Upper lobe of right lung (tissue), 1 donor: ENCODE data around the gene VPS25. TPM values are rescaled to one million over a fixed set of nuclear protein-coding genes. Genes with fewer than 3 reads are reported as not detected.

Source experiments
- ATAC-seq: fragments of 200-7000 bp; cut with Tn5 transposase; one replicate; pipeline ENCODE4 v1.9.1; 2020; ENCODE audit warnings: mild to moderate bottlenecking, moderate library complexity
- DNase-seq: peaks from one replicate; pipeline ENCODE4 v3.0.0-alpha.2; 2020
- H3K27ac ChIP-seq: fragments of 200-600 bp; one replicate; pipeline ENCODE4 v1.8.0; 2022
- H3K27me3 ChIP-seq: fragments of 200-600 bp; one replicate; pipeline ENCODE4 v1.8.0; 2022; ENCODE audit warnings: mild to moderate bottlenecking
- H3K36me3 ChIP-seq: fragments of 200-600 bp; one replicate; pipeline ENCODE4 v1.8.0; 2022
- H3K4me1 ChIP-seq: fragments of 200-600 bp; one replicate; pipeline ENCODE4 v1.8.0; 2022
- H3K4me3 ChIP-seq: fragments of 200-600 bp; one replicate; pipeline ENCODE4 v1.8.0; 2022; ENCODE audit warnings: mild to moderate bottlenecking
- H3K9me3 ChIP-seq: fragments of 200-600 bp; one replicate; pipeline ENCODE4 v1.8.0; 2022
- CTCF ChIP-seq: fragments of 200-600 bp; IDR thresholded peaks from one replicate; pipeline ENCODE4 v1.8.0; 2022; ENCODE audit warnings: antibody characterized with exemption
- intact Hi-C: fragments of 100-400 bp; cut with DNase I; formaldehyde crosslinking; loops from one replicate; pipeline ENCODE4 v1.11.0; 2022
- microRNA-seq: library from miRNA; unstranded; fragments of <30 nt; microRNA quantifications from one replicate; pipeline ENCODE4 v1.2.0, GENCODE V29; 2020; ENCODE audit warnings: borderline microRNAs expressed
- total RNA-seq: library from RNA; stranded (reverse); fragmentation: NEBNext Ultra II Directional; extraction: Animal tissue kit (Norgen Biotek cat#: 25700); gene quantifications from one replicate; pipeline ENCODE4 v1.2.1, GENCODE V29; 2021
- donor health status: DM: no; HTN: yes; CAD: no; lungs with severe emphysema.

Gene VPS25
- total RNA-seq, 1 donor from 2014 or later: 42.3 TPM

- Histone ChIP-seq H3K27me3 (no peaks in the 10 kb centered on the region), H3K9me3 (no peaks in the 10 kb centered on the region), H3K4me1 (peaks cover 5% of the 10 kb centered on the region), H3K4me3 (no peak overlapping the region), H3K27ac (no peak overlapping the region), H3K36me3 (peaks cover 88% of the 10 kb centered on the region)
- DNase-seq (no peak), ATAC-seq (no peak)
- intact Hi-C loops: loop anchor here (10.0 kb wide), 1 partner anchor 103 kb away; no protein-coding TSS in a partner anchor
- TF ChIP-seq CTCF: no peak
These were observed 44.6 kb downstream of the VPS25 start for GRCh38 chr17:42817866-42818265.

- ATAC-seq (no peak), DNase-seq (no peak)
- intact Hi-C loops: loop anchor here (10.0 kb wide), 1 partner anchor 104 kb away; no protein-coding TSS in a partner anchor
- Histone ChIP-seq H3K36me3 (peaks cover 83% of the 10 kb centered on the region), H3K9me3 (no peaks in the 10 kb centered on the region), H3K27me3 (no peaks in the 10 kb centered on the region), H3K27ac (no peak overlapping the region), H3K4me1 (peaks cover 10% of the 10 kb centered on the region), H3K4me3 (no peak overlapping the region)
- no peak for TF ChIP-seq CTCF
These were observed 45.1 kb downstream of the VPS25 start for GRCh38 chr17:42818379-42818778.

GRCh38 chr17:42819939-42820535 lies 46.8 kb downstream of the VPS25 start:
- H3K4me1 ChIP-seq: peaks cover 14% of the 10 kb centered on the region
- H3K4me3 ChIP-seq: no peak overlapping the region
- intact Hi-C loops: loop anchor here (10.0 kb wide), 1 partner anchor 105 kb away; no protein-coding TSS in a partner anchor
- ATAC-seq (peak; percentile 30), DNase-seq (peak; percentile 74)
- H3K36me3 ChIP-seq: peaks cover 68% of the 10 kb centered on the region
- no peaks in the 10 kb centered on the region for H3K27me3 ChIP-seq
- peak; percentile 70 for TF ChIP-seq CTCF
- no peaks in the 10 kb centered on the region for H3K9me3 ChIP-seq
- no peak overlapping the region for H3K27ac ChIP-seq

- intact Hi-C loops: no loop called here
- Histone ChIP-seq H3K36me3 (peaks cover 56% of the 10 kb centered on the region), H3K4me1 (peaks cover 14% of the 10 kb centered on the region), H3K9me3 (no peaks in the 10 kb centered on the region), H3K27ac (no peak overlapping the region), H3K4me3 (no peak overlapping the region), H3K27me3 (no peaks in the 10 kb centered on the region)
- DNase-seq (no peak), ATAC-seq (no peak)
- TF ChIP-seq CTCF: no peak
These were observed 47.9 kb downstream of the VPS25 start for GRCh38 chr17:42821176-42821575.

- no peaks in the 10 kb centered on the region for H3K9me3 ChIP-seq
- TF ChIP-seq CTCF: no peak
- no peak overlapping the region for H3K4me3 ChIP-seq
- no peaks in the 10 kb centered on the region for H3K36me3 ChIP-seq
- intact Hi-C loops: no loop called here
- ATAC-seq: no peak
- DNase-seq: no peak
- no peak overlapping the region for H3K27ac ChIP-seq
- peaks cover 12% of the 10 kb centered on the region for H3K4me1 ChIP-seq
- H3K27me3 ChIP-seq: no peaks in the 10 kb centered on the region
These were observed 54.2 kb downstream of the VPS25 start for GRCh38 chr17:42827472-42827871.

Small RNAs within 50 kb of the gene (microRNA-seq; reads per million reads assigned to microRNA genes)
- not detected for gene MIR6781

Other genes starting within 250 kb of the VPS25 start
- 46.9 TPM for gene NAGLU, start 237.2 kb upstream of the VPS25 start, total RNA-seq
- 1.4 TPM for gene HSD17B1, start 220.5 kb upstream of the VPS25 start, total RNA-seq
- 63.3 TPM for gene COASY, start 211.3 kb upstream of the VPS25 start, total RNA-seq
- 61.3 TPM for gene MLX, start 206.3 kb upstream of the VPS25 start, total RNA-seq
- 4.2 TPM for gene PSMC3IP, start 195.7 kb upstream of the VPS25 start, total RNA-seq
- 68.6 TPM for gene RETREG3, start 164.1 kb upstream of the VPS25 start, total RNA-seq
- 29.2 TPM for gene TUBG1, start 163.8 kb upstream of the VPS25 start, total RNA-seq
- 19.8 TPM for gene TUBG2, start 114.2 kb upstream of the VPS25 start, total RNA-seq
- 26.4 TPM for gene PLEKHH3, start 96.5 kb upstream of the VPS25 start, total RNA-seq
- gene CCR10, start 91.6 kb upstream of the VPS25 start, total RNA-seq: 1.4 TPM
- gene CNTNAP1, start 90.9 kb upstream of the VPS25 start, total RNA-seq: 6.5 TPM
- gene EZH1, start 28.4 kb upstream of the VPS25 start, total RNA-seq: 58.4 TPM
- gene RAMP2, start 12.2 kb upstream of the VPS25 start, total RNA-seq: 114 TPM
- gene WNK4, start 7.2 kb downstream of the VPS25 start, total RNA-seq: 0.38 TPM
- gene COA3, start 25.3 kb downstream of the VPS25 start, total RNA-seq: 53.9 TPM
- 0.14 TPM for gene CNTD1, start 25.4 kb downstream of the VPS25 start, total RNA-seq
- 66.7 TPM for gene BECN1, start 50.8 kb downstream of the VPS25 start, total RNA-seq
- gene PSME3, start 59.9 kb downstream of the VPS25 start, total RNA-seq: 89.4 TPM
- 2.0 TPM for gene AOC2, start 71.1 kb downstream of the VPS25 start, total RNA-seq
- 235 TPM for gene AOC3, start 77.8 kb downstream of the VPS25 start, total RNA-seq
- not detected for gene G6PC1, start 127.3 kb downstream of the VPS25 start, total RNA-seq
- 35.0 TPM for gene AARSD1, start 191.0 kb downstream of the VPS25 start, total RNA-seq
- gene PTGES3L, start 206.6 kb downstream of the VPS25 start, total RNA-seq: 0.38 TPM
- gene RUNDC1, start 207.1 kb downstream of the VPS25 start, total RNA-seq: 14.4 TPM
- gene RPL27, start 225.0 kb downstream of the VPS25 start, total RNA-seq: 752 TPM
- gene IFI35, start 233.3 kb downstream of the VPS25 start, total RNA-seq: 47.7 TPM
- 267 TPM for gene VAT1, start 248.9 kb downstream of the VPS25 start, total RNA-seq